ENCODE results near the gene LY6G6F.

DNA sequence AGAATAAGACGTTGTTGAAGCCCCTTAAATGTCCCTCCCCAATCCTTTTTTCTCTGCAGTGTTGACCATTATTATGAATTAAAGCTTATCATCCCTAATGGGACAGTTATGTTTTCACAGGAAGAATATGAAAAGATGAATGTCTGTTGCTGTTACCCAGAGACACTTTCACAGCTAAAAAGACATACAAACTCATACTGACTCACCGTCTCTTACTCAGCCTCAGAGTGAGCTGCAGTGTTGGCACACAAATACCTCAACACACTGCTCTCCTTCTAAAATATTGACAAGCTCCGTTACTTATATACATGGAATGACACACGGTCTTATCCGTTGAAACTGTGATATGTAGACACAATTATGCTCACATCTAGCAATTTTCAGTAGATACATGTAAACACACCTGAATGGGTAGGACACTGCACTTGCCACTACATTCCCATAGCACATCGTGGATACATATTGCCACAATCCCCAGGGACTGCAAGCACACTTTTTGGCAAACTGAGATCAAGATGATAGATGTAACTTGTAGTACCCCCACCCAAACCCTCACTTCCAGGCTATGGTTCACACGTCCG is 46.2 kb downstream of the LY6G6F start:
- TF ChIP-seq KAT2A (conservative IDR thresholded peaks at IDR 0.05; ENCODE audit: control insufficient read depth, low read depth, low read length) (no peak), CEBPB (IDR thresholded peaks at IDR 0.05; ENCODE audit: borderline replicate concordance in 1 of 2, low read depth in 2 of 2, low read length in 2 of 2) (no peak), SREBF1 (IDR thresholded peaks at IDR 0.05; ENCODE audit: low read length) (no peak), CBX3 (IDR thresholded peaks at IDR 0.05; ENCODE audit: borderline replicate concordance, low read depth) (no peak), NFYA (IDR thresholded peaks at IDR 0.05; ENCODE audit: borderline replicate concordance, low read depth, low read length) (no peak), SUZ12 (IDR thresholded peaks at IDR 0.05; ENCODE audit: unreplicated experiment) (no peak), EP300 (IDR thresholded peaks at IDR 0.05; ENCODE audit: borderline replicate concordance in 1 of 2, control insufficient read depth in 1 of 2, low read depth in 2 of 2, low read length in 2 of 2) (no peak), SIN3A (IDR thresholded peaks at IDR 0.05; ENCODE audit: low read depth, low read length) (no peak), PML (IDR thresholded peaks at IDR 0.05; ENCODE audit: low read length) (no peak), MXI1 (IDR thresholded peaks at IDR 0.05; ENCODE audit: low read depth, low read length) (no peak)
- TF ChIP-seq, protein P1, sequence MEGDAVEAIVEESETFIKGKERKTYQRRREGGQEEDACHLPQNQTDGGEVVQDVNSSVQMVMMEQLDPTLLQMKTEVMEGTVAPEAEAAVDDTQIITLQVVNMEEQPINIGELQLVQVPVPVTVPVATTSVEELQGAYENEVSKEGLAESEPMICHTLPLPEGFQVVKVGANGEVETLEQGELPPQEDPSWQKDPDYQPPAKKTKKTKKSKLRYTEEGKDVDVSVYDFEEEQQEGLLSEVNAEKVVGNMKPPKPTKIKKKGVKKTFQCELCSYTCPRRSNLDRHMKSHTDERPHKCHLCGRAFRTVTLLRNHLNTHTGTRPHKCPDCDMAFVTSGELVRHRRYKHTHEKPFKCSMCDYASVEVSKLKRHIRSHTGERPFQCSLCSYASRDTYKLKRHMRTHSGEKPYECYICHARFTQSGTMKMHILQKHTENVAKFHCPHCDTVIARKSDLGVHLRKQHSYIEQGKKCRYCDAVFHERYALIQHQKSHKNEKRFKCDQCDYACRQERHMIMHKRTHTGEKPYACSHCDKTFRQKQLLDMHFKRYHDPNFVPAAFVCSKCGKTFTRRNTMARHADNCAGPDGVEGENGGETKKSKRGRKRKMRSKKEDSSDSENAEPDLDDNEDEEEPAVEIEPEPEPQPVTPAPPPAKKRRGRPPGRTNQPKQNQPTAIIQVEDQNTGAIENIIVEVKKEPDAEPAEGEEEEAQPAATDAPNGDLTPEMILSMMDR (IDR thresholded peaks at IDR 0.05 in 2 of 3, conservative IDR thresholded peaks at IDR 0.05 in 1 of 3; ENCODE audit: control insufficient read depth in 2 of 3, extremely low read depth in 1 of 3, insufficient read depth in 1 of 3, low read depth in 3 of 3, low read length in 3 of 3): no peak
- TF ChIP-seq, protein P2, sequence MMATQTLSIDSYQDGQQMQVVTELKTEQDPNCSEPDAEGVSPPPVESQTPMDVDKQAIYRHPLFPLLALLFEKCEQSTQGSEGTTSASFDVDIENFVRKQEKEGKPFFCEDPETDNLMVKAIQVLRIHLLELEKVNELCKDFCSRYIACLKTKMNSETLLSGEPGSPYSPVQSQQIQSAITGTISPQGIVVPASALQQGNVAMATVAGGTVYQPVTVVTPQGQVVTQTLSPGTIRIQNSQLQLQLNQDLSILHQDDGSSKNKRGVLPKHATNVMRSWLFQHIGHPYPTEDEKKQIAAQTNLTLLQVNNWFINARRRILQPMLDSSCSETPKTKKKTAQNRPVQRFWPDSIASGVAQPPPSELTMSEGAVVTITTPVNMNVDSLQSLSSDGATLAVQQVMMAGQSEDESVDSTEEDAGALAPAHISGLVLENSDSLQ (IDR thresholded peaks at IDR 0.05): no peak
- TF ChIP-seq, protein P3, sequence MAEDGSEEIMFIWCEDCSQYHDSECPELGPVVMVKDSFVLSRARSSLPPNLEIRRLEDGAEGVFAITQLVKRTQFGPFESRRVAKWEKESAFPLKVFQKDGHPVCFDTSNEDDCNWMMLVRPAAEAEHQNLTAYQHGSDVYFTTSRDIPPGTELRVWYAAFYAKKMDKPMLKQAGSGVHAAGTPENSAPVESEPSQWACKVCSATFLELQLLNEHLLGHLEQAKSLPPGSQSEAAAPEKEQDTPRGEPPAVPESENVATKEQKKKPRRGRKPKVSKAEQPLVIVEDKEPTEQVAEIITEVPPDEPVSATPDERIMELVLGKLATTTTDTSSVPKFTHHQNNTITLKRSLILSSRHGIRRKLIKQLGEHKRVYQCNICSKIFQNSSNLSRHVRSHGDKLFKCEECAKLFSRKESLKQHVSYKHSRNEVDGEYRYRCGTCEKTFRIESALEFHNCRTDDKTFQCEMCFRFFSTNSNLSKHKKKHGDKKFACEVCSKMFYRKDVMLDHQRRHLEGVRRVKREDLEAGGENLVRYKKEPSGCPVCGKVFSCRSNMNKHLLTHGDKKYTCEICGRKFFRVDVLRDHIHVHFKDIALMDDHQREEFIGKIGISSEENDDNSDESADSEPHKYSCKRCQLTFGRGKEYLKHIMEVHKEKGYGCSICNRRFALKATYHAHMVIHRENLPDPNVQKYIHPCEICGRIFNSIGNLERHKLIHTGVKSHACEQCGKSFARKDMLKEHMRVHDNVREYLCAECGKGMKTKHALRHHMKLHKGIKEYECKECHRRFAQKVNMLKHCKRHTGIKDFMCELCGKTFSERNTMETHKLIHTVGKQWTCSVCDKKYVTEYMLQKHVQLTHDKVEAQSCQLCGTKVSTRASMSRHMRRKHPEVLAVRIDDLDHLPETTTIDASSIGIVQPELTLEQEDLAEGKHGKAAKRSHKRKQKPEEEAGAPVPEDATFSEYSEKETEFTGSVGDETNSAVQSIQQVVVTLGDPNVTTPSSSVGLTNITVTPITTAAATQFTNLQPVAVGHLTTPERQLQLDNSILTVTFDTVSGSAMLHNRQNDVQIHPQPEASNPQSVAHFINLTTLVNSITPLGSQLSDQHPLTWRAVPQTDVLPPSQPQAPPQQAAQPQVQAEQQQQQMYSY (CRISPR knock-in tag; IDR thresholded peaks at IDR 0.05): no peak

All from GM12878 (cell line).